Ramos (cell line): ENCODE measurements around the gene USP35.
"Not testable (repeated sequence)": the region's sequence is repeated elsewhere in the genome, so short reads cannot be mapped to it uniquely, and the experiment has no call there.

Source experiments
- in situ Hi-C: fragments of 300-500 bp; cut with MboI; formaldehyde crosslinking; loops from one replicate; pipeline ENCODE4 v1.14.3; 2022; ENCODE audit warnings: low sequenced_read_pairs; ENCODE audit not compliant: unreplicated experiment

The USP35 gene

GRCh38 chr11:78226684-78227680, 38.3 kb downstream of the USP35 start:
- in situ Hi-C loops = loop anchor here (10.0 kb wide), 1 partner anchor 338 kb away; no protein-coding TSS in a partner anchor

DNA sequence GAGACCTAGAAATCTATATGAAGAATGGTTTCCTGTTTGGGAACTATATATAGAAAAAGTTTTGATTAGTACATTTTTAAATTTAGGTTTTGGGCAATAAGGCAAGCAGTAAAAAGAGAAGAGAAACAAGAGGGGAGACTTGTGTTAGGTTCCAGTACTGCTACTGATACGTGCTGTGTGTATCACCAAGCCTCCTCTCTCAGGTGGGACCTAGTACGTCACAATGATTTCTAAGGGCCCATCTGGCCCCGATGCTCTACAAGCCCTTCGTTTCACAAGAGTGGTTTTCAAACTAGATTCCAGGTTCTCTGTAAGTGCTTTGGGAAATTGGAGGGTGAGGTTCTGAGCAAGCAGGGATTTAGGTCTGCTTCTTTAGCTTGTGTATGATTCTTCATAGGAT, 39.2 kb downstream of the USP35 start:
- in situ Hi-C loops = loop anchor here (10.0 kb wide), 1 partner anchor 337 kb away; no protein-coding TSS in a partner anchor

- in situ Hi-C loops = loop anchor here (10.0 kb wide), 1 partner anchor 336 kb away; no protein-coding TSS in a partner anchor
Observed at GRCh38 chr11:78228467-78228866, 39.7 kb downstream of the USP35 start.

GRCh38 chr11:78229106-78229505, 40.4 kb downstream of the USP35 start:
- in situ Hi-C loops = loop anchor here (10.0 kb wide), 1 partner anchor 336 kb away; no protein-coding TSS in a partner anchor

DNA sequence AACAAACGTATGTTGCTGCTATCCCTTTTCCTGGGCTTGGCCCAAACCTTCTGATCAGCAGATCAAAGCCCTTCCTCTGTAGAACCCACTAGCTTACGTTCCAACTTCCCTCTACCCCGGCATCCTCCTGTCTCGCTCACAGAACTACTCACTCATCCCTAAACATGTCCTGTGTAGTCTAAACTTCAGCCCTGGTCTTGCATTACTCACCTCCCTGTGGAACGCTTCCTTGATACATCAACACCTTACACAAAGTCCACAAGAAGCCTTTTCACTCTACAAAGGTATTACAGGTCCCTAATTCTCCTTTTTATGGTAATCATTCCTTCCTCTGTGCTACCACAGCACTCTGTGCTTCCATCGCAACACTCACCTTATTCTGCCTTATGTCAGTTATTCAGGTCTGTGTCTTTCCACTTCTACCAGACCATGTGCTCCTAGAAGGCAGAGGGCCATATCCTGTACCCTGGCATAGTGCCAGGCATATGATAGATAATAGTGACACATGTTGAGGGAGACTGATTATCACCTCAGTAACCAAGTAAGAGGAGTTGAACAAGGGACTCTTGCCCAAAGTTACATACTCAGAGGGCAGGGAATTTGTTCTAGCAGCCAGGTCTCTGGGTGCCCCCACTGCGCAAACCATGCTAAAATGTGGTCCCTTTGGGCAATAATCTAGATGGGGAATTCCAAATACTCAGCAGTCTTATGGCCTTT, 41.6 kb downstream of the USP35 start:
- in situ Hi-C loops = no loop called here

- in situ Hi-C loops = no loop called here
Observed at GRCh38 chr11:78231962-78232501, 43.3 kb downstream of the USP35 start.

- in situ Hi-C loops = not testable (repeated sequence)
Observed at GRCh38 chr11:78233046-78233445, 44.3 kb downstream of the USP35 start.

GRCh38 chr11:78234006-78234405, 45.3 kb downstream of the USP35 start:
- in situ Hi-C loops = no loop called here

DNA sequence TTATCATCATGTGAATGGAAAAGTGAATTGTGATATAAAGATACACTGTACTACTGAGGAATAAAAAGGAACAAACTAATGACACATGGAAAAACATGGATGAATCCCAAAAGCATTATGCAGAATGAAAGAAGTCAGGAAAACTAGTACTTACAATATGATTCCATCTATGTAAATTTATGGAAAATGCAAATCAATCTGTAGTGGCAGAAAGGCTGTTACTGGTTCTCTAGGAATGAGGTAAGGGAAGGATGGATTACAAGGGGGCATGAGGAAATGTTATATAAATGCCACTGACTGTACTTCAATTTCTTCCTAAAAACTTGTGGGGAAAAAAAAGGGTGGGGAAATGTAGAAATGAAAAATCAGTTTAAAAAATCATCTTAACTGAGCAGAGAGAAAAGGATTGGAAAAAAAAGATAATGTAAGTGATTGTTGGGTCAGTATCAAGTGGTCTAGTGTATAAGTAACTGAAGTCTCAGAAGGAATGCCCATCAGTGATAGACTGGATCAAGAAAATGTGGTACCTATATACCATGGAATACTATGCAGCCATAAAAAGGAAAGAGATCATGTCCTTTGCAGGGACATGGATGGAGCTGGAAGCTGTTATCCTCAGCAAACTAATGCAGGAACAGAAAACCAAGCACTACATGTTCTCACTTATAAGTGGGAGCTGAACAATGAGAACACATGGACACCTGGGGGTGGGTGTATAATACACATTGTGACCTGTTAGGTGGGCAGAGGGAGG, 48.8 kb downstream of the USP35 start:
- in situ Hi-C loops = no loop called here

- in situ Hi-C loops = no loop called here
Observed at GRCh38 chr11:78239781-78240180, 51.1 kb downstream of the USP35 start.

DNA sequence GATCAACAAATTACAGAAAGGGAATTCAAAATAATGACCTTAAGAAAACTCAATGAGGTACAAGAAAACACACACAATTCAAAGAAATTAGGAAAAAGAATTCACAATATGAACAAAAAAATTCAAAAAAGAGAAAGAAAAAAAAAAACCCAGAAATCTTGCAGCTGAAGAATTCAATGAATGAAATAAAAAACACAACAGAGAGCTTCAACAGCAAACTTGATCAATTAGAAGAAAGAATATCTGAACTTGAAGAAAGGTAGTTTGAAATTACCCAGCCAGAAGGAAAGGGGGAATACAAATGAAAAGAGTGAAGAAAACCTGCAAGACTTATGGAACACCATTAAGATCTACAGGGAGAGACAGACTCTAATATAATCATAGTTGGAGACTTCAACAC, 52.8 kb downstream of the USP35 start:
- in situ Hi-C loops = no loop called here

GRCh38 chr11:78244080-78244479, 55.4 kb downstream of the USP35 start:
- in situ Hi-C loops = no loop called here

DNA sequence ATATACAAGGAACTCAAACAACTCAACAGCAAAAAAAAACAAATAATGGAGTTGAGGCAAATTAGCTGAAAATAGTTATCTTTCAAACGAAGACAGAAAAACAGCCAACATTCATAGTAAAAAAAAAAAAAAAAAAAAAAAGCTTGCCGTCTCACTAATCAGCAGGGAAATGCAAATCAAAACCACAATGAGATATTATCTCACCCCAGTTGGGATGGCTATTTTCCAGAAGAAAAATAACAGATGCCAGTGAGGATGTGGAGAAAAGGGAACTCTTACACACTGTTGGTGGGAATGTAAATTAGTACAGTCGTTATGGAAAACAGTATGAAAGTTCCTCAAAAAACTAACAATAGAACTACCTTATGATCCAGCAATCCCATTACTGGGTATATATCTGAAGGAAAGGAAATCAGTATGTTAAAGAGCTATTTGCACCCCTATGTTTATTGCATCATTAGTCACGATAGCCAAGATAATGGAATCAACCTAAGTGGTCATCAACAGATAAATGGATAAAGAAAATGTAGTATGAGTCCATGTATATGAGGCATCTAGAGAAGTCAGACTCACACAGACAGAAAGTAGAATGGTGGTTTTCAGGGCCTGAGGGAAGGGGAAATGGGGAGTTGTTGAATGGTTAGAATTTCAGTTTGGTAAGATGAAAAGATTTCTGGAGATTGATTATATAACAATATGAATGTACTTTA, 56.0 kb downstream of the USP35 start:
- in situ Hi-C loops = no loop called here

DNA sequence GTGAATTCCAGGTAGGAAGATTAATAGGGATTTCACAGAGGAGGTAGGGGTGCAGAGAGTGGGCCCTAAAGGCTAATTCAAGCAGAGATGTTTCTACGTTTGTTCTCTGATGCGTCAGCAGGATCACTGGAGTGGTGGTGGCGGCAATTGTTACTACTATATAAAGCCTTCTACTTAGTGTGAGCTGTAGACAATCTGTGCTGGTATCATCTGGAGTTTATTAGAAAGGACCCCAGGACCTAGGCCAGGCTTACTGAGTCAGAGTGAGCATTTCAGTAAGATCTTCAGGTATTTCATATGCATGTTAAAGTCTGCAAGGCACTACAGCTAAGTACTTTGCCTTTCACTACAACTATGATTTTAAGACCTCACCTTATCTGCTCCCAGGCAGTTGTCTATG, 59.5 kb downstream of the USP35 start:
- in situ Hi-C loops = no loop called here

- in situ Hi-C loops = no loop called here
Observed at GRCh38 chr11:78248903-78249302, 60.2 kb downstream of the USP35 start.

- in situ Hi-C loops = no loop called here
Observed at GRCh38 chr11:78250099-78250498, 61.4 kb downstream of the USP35 start.

GRCh38 chr11:78251083-78251775, 62.5 kb downstream of the USP35 start:
- in situ Hi-C loops = no loop called here

- in situ Hi-C loops = no loop called here
Observed at GRCh38 chr11:78253797-78254196, 65.1 kb downstream of the USP35 start.

GRCh38 chr11:78254268-78254667, 65.5 kb downstream of the USP35 start:
- in situ Hi-C loops = no loop called here
